HUDEP-2 (cell line): ENCODE data around the gene SCGB2A2.

Experiments
- DNase-seq, 76 experiments: peaks; one replicate each; lab custom pipeline; 2025; ENCODE audit not compliant: unreplicated experiment in 76 of 76; lab: John Stamatoyannopoulos, UW

The SCGB2A2 gene

GRCh38 chr11:62298975-62299374, 29.0 kb downstream of the SCGB2A2 start, which contains the start of gene SCGB1D4:
TSS of gene SCGB1D4 (minus strand) at chr11:62299075. CDS start at chr11:62299010, 65 bp downstream.
- DNase-seq = no peak

GRCh38 chr11:62306227-62306626, 36.3 kb downstream of the SCGB2A2 start:
- DNase-seq = no peak

DNA sequence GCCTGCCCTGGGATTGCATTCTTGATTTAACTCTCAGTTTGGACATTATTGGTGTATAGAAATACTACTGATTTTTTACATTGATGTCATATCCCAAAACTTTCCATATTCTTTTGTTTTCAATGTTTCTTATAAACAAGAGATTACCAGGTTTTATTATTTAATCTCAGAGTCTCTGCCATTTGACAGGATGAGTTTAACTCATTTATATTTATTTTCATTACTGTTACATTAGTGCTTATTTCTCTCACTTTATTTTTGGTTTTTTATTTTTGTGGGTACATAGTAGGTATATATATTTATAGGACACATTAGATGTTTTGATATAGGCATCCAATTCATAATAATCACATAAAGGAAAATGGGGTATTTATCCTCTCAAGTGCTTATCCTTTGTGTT, 38.0 kb downstream of the SCGB2A2 start:
- no peak for DNase-seq

DNA sequence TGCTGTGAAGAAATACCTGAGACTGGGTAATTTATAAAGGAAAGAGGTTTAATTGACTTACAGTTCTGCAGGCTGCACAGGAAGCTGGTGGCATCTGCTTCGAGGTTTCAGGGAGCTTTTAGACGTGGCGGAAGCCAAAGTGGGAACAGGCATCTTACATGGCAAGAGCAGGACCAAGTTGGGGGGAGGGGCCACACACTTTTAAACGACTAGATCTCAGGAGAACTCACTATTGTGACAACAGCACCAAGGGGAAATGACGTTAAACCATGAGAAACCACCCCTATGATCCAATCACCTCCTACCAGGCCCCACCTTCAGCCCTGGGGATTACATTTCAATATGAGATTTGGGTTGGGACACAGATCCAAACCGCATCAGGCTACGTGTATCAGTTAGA, 40.0 kb downstream of the SCGB2A2 start:
- no peak for DNase-seq

- DNase-seq = no peak
Observed at GRCh38 chr11:62315431-62315830, 45.5 kb downstream of the SCGB2A2 start.

- no peak for DNase-seq
Observed at GRCh38 chr11:62322524-62322923, 52.6 kb downstream of the SCGB2A2 start.
